Stimulated activated CD4-positive, alpha-beta T cell treated with anti-CD3 and anti-CD28 coated beads, Interleukin-4, amount 100 ng/mL, for 48 hours (primary cell): ENCODE data around the gene NFATC1.
"Not testable (repeated sequence)": the region's sequence is repeated elsewhere in the genome, so short reads cannot be mapped to it uniquely, and the experiment has no call there.

Experiments used
- DNase-seq, 2 donors: peaks; one replicate each; pipeline ENCODE4 v3.0.0-alpha.2; 2020; ENCODE audit warnings: low read depth in 2 of 2

NFATC1 gene

DNA sequence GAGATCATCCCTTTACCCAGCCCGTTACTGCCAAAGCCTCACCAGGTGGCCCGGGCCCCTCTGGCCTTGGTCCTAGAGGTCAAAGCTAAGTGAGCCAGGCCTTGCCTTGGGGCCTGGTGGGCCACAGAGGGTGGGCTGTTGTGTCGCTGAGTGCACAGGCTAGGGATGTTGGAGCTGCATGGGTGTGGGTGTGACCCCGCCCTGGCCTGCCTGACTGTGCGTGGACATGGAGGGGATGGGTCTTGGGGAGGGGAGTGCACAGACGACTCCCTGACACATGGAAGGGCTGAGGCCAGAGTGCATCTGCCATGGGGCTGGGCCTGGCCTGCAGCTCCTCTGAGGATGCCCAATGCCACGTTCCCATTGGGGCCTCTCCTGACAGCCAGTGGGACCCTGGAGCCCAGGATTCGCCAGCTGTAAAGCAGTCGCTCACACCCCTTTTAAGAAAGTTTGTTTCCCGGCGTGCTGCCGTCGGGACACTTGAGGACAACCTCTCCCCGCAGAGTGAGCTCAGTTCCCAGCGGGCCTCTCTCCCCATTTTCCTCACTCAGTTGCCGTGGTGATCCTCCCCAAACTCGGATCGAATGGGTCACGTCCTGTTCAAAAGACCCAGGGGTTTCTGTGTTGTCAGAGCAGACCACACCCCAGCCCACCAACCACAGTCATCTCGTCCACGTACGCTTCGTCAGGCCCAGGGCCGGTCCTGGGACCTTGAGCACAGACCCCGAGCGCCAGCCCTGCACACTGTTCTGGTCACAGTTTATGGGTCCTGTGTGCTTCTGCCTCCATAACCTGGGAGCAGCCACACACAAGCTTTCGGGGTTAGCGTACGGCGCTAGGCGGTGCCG, 93.5 kb downstream of the NFATC1 start:
- DNase-seq, result no peak

DNA sequence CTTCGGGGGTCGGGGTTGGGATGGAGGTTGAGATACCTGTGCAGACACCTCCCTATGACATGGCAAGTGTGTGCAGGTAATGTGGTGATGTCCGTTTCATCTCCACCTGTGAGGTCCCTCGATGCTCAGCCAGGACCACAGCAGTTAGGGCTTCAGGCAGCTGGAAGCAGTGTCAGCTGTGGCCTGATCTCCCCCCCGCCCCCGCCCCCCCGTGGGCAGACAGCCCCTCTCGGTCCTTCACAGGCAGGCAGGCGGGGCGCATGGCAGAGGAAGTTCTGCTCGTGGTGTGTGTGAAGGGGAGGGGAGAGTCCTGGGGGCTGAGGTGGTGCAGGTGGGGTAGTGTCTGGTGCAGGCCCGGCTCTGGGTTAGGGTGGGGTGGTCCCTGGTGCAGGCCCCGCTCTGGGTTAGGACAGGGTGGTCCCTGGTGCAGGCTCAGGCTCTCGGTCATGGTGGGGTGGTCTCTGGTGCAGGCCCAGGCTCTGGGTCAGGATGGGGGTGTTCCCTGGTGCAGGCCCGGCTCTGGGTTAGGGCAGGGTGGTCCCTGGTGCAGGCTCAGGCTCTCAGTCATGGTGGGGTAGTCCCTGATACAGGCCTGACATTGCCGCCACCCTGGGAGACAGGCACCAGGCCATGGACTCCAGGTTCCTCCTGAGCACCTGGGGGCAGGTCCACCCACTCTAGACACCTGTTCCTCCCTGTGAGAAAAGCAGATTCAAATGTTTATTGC, 94.3 kb downstream of the NFATC1 start:
- DNase-seq, result no peak

DNA sequence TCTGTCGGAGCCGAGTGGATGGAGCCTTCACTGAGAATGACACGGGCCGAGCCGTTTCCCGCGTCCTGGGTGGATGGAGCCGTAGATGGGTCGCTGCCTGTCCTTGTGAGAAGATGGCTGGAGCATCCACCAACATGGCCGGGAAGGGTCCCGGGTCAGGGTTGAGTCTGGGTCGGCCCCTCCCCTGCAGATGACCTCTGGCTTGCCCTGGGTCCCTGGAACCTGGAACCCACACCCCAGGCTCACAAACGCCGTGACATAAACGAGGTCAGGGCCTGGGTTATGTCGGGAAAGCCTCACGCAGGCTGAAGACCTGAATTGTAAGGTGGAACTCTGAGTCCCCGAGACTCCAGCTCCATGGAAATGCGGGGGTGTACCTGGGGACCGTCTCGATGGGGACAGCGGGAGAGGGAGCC, 94.9 kb downstream of the NFATC1 start:
- no peak for DNase-seq

DNA sequence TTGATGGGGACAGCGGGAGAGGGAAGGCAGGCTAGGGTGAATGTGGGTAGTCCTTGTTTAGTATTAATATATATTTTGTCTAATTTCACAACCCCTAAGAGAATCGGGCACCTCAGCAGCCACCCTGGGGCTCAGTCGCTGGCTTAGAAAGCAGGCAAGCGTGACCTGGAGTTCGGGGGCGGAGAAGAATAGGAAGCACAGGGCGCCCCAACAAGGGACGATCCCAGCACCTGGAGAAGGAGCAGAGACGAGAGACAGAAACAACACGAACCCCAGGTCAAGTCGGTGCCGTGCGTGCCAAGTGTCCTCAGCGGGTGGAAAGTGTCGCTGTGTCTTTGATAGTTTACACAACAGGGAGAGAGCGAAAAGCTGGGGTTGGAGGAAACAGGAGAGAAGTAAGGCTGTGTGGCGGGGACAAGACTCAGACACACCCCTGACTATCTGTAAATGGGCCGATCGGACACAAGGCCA, 95.4 kb downstream of the NFATC1 start:
- DNase-seq, result no peak

DNA sequence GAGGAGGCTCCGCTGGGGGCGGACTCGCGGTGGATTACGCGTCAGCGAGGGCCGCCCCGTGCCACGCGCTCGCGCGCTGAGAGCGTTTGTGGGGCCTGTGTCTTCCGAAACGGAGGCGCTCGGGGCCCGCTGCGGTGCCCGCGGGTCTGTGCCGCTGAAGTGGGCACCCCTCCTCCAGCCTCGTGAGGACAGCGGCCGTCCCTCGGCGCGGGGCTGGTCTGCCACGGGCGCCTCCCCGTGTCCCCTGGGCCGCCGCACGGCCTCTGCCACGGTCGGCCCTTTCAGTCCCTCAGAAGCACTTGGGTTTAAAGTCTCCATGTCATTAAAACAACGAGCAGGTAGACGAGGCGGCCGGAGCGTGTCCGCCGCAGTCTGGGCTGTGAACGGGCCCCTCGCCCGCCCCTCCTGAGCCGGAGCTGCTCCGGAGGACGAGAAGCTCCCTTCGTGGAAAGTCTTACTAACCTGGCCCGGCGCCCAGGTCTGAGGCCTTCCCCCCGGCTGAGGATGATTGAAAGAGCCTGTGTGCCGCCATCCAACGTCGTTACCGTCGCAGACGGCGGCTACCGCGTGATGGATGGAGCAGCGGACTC, 97.6 kb downstream of the NFATC1 start:
- no peak for DNase-seq

DNA sequence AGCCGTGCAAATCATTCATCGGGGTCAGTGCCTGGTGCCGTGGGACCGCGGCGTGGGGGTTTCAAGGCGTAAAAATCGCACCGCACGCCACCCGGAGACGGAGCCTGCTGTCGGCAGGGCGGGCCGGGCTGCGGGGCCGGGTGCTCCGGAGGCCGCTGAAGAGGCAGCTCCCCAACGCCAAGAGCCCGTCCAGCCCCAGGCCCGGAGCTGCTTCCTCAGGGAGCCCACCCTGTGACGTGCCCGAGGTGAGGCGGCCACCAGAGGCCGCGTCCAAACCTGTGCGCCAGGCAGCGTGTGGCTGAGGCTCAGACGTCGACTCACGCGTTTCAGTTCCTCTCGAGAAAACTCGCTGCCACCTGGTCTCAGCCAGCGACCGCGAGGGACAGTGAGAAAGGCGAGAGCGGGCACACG, 98.1 kb downstream of the NFATC1 start:
- no peak for DNase-seq

DNA sequence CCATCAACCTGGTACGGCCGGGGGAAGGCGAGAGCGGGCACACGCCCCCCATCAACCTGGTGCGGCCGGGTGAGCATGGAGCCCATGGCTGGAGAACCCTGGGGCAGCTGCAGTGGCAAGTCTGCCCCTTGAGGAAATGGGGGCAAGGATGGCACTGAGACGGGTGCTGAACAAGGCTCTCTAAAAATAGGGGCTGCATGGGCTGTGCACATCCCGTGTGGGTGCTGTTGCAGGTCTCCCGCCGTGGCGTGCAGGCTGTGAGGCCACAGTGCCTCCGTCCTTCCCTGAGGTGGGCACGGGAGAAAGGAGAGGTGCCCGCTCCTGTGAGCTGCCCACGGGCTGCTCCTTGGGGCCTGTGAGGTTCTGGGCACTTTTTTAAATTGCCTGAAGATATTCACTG, 99.2 kb downstream of the NFATC1 start:
- no peak for DNase-seq

DNA sequence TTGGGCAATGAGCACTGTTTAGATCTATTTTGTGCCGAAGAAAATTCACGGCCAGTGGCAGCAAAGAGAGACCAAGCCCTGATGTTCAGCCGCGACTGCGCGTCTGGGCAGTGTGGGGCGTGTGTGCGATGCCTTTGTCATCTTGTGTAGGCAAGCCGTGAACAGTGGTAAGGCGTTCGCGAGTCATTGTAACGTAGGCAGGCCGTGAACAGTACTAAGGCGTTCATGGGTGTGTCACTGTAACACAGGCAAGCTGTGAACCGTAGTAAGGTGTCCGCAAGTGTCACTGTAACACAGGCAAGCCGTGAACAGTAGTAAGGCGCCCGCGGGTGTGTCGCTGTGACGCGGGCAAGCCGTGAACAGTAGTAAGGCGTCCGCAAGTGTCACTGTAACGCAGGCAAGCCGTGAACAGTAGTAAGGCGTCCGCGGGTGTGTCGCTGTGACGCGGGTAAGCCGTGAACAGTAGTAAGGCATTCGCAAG, 99.9 kb downstream of the NFATC1 start:
- DNase-seq, result no peak

DNA sequence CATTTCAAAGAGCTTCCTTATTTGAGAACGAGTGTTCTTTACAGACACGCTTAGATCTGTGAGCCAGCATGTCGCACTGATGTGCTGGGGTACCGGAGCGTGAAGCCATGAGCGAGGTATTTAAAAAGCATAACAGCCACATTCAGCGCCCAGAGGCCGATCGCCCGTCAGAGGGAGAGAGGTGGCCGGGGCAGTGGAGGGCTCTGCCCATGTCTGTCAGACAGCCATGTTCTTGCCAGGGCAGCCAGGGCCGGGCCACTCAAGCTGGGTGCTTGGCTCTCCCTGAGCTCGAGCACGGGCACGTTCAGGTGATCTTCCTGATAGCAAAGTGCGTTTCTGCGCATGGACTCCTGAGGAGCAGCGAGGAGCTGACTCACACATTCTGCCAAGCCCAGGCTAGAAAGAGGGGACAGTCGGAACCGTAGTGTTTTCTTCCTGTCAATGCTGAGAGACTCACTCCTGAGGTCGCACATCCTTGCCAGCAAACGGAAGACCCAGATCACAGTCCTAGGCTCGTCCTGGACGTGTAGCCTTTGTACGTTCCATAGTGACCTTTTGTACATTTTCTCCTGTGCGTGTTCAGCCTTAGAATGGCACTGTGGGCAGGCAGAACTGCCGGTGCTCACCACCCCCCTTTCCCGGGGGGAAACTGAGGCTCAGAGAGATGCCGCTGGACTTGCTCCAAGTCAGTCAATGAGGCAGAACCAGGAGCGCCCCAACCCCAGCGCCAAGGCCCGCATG, 100.7 kb downstream of the NFATC1 start:
- no peak for DNase-seq

DNA sequence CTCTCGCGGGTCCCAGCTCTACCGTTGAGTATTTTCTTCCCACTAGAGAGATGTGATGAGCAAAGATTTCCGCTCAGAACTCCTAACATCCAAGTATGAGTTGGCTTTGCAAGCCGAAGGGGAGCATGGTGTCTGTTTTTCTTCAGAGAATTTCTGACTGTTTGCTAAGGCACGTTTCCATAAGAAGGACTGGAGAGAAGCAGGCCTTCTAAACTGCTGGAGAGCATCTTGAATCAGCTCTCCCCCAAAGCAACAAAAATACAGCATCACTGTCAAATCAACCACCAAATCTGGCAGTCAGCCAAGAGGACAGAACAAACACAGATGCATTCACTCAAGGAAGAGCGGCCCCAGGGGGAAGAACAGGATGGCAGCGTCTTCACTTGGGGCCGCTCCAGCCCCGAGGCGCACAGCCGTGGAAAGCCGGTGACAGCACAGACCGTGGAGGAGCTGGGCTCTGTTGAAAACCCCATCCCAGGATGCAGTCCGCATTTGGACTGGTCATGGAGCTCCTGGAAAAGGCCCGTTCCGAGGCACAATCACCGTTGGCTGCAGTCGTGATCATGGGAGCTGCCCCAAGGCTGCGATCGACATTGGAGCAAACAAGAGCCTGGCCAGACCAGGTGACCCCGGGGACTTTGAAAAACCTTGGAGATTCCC, 101.4 kb downstream of the NFATC1 start:
- DNase-seq, result no peak

DNA sequence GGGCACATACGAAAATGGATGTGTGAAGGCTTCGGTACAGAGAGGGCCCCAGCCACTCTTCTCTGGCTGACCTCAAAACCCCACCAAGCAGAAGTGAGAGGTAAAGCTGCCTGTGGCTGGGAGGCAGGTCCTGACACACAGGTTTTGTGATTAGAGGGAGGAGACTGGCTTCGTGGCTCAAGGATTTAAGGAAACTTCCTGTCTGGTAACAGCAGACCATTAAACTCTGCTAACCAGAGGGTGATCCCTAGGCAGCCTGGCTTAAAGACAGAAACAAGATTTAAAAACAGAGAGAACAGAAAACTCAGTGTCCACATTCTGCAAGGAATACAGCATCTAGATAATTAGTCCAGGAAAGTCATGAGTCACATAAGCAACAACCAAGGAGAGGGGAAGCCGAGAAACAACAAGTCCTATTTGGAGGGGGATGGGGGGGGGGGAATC, 101.9 kb downstream of the NFATC1 start:
- DNase-seq, result no peak

DNA sequence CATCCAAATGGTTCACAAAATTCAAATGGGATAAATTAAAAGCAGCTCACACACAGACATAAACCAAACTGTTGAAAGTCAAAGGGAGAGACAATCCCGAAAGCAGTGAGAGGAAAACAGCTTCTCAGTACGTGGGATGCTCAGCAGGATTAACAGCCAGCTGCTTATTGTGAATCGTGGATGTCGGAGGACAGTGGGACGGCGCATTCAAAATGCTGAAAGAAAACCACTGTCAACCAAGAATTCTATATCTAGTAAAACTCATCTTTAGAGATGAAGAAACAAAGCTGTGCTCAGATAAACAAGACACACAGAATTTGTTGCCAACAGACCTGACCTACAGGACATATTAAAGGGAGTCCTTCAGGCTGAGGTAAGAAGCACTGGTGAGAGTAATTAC, 102.9 kb downstream of the NFATC1 start:
- no peak for DNase-seq

DNA sequence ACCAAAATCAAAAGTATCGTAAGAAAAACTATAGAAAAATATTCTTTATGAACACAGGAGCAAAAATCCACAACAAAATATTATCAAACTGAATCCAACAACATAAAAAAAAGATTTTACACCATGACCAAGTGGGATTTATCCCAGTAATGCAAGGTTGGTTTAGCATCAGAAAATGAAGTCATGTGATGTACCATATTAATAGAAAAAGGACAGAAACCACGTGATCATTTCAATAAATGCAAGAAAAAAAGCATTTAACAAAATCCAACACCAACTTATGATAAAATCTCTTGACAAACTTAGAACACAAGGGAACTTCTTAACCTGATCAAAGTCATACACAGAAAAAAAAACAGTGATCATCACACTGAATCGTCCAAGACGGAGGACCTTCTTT, 105.3 kb downstream of the NFATC1 start:
- no peak for DNase-seq

DNA sequence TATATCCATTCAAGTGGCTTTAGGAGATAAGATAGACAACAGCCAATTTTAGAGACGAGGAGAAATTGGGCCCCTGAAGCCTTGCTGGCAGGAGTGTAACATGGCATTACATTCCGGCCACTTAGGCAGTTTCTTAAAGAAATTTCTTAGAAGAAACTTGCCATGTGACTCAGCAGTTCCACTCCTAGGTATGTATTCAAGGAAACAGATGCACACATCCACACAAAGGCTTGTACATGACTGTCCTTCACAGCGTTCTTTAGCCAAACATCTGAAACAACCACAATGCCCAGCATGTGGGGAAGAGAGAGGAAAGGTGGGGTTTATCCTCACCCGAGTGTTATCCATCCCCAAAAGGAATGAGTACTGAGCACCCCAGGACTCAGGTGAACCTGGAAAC, 107.1 kb downstream of the NFATC1 start:
- DNase-seq, result no peak

DNA sequence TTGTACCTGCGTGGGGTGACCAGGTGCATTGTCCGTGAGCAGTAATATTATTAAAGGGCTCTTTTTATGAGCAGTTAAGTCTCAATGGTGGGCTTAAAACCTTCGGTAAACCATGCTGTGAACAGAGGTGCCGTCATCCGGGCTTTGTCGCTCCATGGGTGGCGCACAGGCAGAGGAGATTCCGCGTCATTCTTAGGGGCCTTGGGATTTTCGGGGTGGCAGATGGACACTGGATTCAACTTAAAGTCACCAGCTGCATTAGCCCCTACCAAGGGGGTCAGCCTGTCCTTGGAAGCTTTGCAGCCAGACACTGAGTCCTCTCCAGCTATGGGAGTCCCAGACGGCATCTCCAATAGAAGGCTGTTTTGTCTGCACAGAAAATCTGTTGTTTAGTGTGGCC, 107.7 kb downstream of the NFATC1 start:
- DNase-seq, result no peak

DNA sequence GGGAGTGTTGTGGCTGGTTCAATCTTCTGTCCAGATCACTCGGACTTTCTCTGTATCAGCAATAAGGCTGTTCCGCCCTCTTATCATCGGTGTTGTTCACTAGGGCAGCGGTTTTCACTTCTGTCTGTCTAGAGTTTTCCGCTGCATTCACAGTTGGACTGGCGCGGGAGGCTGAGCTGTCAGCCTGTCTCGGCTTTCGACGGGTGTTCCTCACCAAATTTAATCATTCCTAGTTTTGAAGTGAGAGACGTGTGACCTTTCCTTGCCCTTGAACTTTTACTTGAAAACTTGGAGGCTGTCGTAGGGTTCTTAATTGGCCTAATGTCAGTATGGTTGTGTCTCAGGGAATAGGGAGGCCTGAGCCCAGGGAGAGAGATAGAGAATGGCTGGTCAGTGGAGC, 108.3 kb downstream of the NFATC1 start:
- no peak for DNase-seq

DNA sequence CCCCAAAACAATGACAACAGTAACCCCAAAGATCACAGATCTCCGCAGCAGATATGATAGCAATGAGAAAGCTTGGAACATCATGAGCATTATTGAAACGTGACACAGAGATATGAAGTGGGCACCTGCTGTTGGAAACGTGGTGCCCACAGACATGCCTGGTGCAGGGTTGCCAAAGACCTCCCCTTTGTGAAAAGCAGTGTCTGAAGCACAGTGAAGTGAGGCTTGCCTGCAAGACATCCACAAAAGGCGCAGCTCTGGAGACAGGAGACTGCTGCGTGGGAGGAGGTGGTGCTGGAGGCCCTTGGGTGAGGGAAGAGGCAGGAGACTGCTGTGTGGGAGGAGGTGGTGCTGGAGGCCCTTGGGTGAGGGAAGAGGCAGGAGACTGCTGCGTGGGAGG, 108.8 kb downstream of the NFATC1 start:
- not testable (repeated sequence) for DNase-seq

DNA sequence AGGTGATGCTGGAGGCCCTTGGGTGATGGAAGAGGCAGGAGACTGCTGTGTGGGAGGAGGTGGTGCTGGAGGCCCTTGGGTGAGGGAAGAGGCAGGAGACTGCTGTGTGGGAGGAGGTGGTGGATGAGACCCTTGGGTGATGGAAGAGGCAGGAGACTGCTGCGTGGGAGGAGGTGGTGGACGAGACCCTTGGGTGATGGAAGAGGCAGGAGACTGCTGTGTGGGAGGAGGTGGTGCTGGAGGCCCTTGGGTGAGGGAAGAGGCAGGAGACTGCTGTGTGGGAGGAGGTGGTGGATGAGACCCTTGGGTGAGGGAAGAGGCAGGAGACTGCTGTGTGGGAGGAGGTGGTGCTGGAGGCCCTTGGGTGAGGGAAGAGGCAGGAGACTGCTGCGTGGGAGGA, 109.7 kb downstream of the NFATC1 start:
- DNase-seq, result not testable (repeated sequence)

DNA sequence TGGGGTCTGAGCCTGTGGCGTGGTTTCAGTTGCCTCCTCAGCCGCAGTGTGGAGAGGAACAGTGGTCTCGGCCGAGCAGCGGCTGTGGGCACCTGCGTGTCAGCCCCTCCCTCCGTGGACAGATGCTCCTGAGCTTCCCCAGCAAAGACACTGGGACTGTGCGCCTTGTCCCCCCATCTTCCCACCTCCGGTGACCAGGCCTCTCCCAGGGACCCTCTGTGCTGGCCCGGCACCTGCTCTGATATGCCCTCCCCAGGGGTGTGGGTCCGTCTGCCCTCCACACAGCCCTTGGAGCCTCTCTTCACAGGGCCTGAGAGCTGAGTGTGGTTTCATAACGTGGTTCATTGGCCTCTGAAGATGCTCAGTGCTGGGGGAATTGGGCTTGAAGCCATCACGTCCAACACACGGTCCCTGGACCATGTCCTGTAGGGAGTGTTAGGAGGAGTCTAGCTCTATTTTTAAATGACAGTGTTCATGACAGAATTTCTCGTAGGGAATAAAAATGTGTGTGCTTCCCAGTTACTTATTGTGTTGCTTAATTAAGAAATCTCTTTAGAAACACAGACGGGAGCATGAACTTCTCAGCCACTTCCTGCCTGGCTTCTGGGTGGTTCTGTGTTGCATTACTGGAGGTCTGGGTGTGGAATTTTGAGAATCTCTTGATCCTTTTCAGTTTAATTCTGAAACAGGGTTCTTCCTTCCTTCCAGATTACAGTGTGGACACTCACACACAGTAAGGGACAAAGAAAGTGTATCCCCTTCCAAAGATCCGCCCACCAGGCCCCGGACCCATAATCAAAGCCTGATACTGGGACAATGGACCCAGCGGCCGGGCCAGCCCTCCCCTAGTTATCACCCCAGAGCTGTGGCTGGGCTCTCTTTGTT, 110.7 kb downstream of the NFATC1 start:
- DNase-seq, result no peak

DNA sequence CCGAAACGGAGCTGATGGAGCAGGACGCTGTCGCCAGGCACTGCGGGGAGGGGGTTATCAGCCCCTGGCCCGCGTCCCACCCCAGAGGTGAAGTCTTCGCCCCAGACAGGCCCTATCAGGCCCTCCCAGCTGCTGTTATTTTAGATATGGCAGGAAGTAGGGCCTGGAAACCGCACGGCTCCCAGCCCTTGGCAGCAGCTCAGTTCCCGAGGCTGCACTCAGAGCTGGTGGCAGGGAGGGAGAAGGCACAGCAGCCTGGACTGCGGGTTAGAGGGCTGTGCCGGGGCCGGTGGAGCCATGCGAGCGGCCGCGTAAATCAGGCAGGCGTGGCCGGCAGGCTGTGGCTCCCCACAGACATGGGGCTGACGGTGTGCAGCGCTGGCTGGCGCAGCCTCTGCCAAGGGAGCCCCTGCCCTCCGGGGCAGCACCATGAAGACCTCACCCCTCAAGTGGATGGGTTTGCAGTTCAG, 111.4 kb downstream of the NFATC1 start:
- DNase-seq, result no peak
